Esophagus (tissue), 2 donors: Measurements from ENCODE around the gene WDR18. TPM values are rescaled to one million over a fixed set of nuclear protein-coding genes. Genes with fewer than 3 reads are reported as not detected.
"Not testable (repeated sequence)": the region's sequence is repeated elsewhere in the genome, so short reads cannot be mapped to it uniquely, and the experiment has no call there.

ENCODE experiments used
- H3K27ac ChIP-seq, 2 donors: one replicate each; pipeline ENCODE4 v1.5.1; 2013; ENCODE audit warnings: low read depth in 2 of 2, mild to moderate bottlenecking in 2 of 2, inconsistent platforms in 1 of 2, low read length in 1 of 2, moderate library complexity in 1 of 2
- H3K27me3 ChIP-seq, 2 donors: one replicate each; pipeline ENCODE4 v1.6.1; 2013; ENCODE audit warnings: low read length in 2 of 2, control low read depth in 1 of 2, mild to moderate bottlenecking in 1 of 2; ENCODE audit not compliant: insufficient read depth in 2 of 2, control insufficient read depth in 1 of 2
- H3K36me3 ChIP-seq, 2 donors: one replicate each; pipeline ENCODE4 v1.6.1; 2013; ENCODE audit warnings: low read length in 1 of 2; ENCODE audit not compliant: control insufficient read depth in 2 of 2, insufficient read depth in 2 of 2
- H3K4me1 ChIP-seq, 2 donors: one replicate each; pipeline ENCODE4 v1.6.1; 2013; ENCODE audit warnings: low read length in 1 of 2; ENCODE audit not compliant: control insufficient read depth in 2 of 2, insufficient read depth in 2 of 2
- H3K4me3 ChIP-seq, 2 donors: one replicate each; pipeline ENCODE4 v1.5.1; 2013; ENCODE audit warnings: low read length in 2 of 2, mild to moderate bottlenecking in 2 of 2, low read depth in 1 of 2, moderate library complexity in 1 of 2
- H3K9me3 ChIP-seq, 2 donors: one replicate each; pipeline ENCODE4 v1.6.1; 2013; ENCODE audit warnings: mild to moderate bottlenecking in 2 of 2, low read depth in 1 of 2, low read length in 1 of 2, moderate library complexity in 1 of 2; ENCODE audit not compliant: control insufficient read depth in 2 of 2, insufficient read depth in 1 of 2
- WGBS, 2 donors: extraction: QIAGEN DNeasy Blood & Tissue Kit; methylation state at CpG; one replicate each; pipeline ENCODE4 v1.1.7; 2013; 5-methylcytosine and 5-hydroxymethylcytosine counted together
- polyA plus RNA-seq, 2 donors: library from polyadenylated mRNA; stranded (reverse); fragments of 200-250 nt; gene quantifications; one replicate each; pipeline ENCODE4 v1.2.3, GENCODE V29; 2013
- donor health status: healthy with polysubstance abuse.
- donor health status: Bipolar disorder and iron deficiency.

The WDR18 gene
- polyA plus RNA-seq, 2 donors, result 36.2 to 44.8 TPM

DNA sequence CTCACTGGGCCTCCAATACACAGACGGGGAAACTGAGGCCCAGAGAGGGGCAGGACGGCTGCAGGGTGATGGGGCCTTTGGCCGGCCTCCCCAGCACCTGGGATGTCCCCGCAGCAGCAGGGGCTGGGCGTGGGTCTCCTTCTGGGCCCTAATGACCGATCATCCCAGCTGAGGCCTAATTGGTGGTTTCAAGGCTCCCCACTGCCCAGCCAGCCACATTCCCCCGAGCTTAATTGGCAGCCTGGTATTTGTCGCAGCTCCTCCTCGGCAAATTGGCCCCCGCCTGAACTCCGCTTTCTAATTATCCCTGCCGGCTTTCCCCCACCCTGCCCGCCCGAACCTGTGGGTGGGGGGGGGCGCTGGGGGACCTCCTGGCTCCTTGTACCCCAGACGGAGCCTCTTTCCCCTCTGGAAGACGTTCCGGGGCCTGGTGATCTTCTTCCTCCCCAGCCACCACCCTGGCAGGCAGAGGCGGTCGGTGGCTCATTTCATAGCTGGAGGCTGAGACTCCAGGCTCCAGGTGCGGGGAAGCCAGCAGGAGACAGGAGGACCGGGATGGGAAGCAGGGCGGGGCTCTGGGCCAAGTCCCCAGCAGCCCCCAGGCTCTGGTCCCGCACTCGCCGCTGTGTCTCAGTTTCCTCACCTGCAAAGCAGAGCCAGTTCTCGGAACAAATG is 27.2 kb upstream of the WDR18 start:
- 48 to 58% methylated on average over 27 of the region's 27 CpGs for WGBS, 2 donors

GRCh38 chr19:957578-957977 is 26.6 kb upstream of the WDR18 start:
- not testable (repeated sequence) for H3K27ac ChIP-seq, H3K4me3 ChIP-seq, H3K36me3 ChIP-seq, H3K4me1 ChIP-seq, H3K9me3 ChIP-seq, H3K27me3 ChIP-seq
- 92 to 93% methylated on average over 9 of the region's 9 CpGs for WGBS, 2 donors

More for the DNA sequence above, 27.2 kb upstream of the WDR18 start:
- Histone ChIP-seq H3K36me3 (peaks cover 0 to 6% of the 10 kb centered on the region in 2 donors), H3K4me3 (no peak overlapping the region), H3K9me3 (no peaks in the 10 kb centered on the region), H3K4me1 (peaks cover 0 to 8% of the 10 kb centered on the region in 2 donors), H3K27ac (no peak overlapping the region), H3K27me3 (no peaks in the 10 kb centered on the region)

DNA sequence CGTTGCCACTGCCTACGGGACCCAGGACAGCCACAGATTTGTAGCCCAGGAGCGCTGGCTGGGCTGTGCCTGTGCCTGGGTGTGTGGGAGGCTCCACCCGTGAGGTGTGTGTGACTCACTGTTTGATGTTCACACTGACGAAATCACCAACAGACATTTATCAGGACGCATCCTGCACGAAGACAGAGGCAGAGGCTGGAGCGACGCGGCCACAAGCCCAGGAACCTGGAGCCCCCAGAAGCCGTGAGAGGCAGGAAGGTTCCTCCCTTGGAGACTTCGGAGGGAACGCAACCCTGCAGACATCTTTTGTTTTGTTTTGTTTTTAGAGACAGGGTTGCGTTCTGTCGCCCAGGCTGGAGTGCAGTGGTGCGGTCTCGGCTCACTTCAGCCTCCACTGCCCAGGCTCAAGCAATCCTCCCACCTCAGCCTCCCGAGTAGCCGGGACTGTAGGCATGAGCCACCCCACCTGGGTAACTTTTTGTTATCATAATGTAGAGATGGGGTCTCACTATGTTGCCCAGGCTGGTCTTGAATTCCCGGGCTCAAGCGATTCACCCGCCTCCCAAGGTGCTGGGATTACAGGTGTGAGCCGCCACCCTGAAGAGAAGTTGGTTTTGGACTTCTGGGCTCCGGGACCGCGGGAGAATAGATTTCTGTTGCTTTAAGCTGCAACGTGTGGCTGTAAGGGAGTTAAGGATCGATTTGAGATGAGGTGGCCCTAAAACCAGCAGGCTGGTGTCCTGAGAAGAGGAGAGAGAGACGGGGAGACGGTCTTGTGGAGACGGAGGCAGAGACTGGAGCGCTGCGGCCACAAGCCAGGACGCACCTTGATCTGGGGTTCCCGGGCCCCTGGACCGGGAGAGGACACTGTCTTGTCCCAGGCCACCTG is 24.9 kb upstream of the WDR18 start:
- Histone ChIP-seq H3K27ac (no peak overlapping the region), H3K4me1 (no peaks in the 10 kb centered on the region), H3K9me3 (no peaks in the 10 kb centered on the region), H3K36me3 (peaks cover 0 to 9% of the 10 kb centered on the region in 2 donors), H3K4me3 (no peak overlapping the region), H3K27me3 (no peaks in the 10 kb centered on the region)
- 79 to 81% methylated on average over 36 of the region's 36 CpGs for WGBS, 2 donors

- Histone ChIP-seq H3K36me3 (peaks cover 0 to 12% of the 10 kb centered on the region in 2 donors), H3K4me1 (no peaks in the 10 kb centered on the region), H3K4me3 (no peak overlapping the region), H3K27ac (no peak overlapping the region), H3K9me3 (no peaks in the 10 kb centered on the region), H3K27me3 (no peaks in the 10 kb centered on the region)
- 68 to 69% methylated on average over 12 of the region's 12 CpGs for WGBS, 2 donors
These were observed 24.1 kb upstream of the WDR18 start for GRCh38 chr19:960020-960419.

DNA sequence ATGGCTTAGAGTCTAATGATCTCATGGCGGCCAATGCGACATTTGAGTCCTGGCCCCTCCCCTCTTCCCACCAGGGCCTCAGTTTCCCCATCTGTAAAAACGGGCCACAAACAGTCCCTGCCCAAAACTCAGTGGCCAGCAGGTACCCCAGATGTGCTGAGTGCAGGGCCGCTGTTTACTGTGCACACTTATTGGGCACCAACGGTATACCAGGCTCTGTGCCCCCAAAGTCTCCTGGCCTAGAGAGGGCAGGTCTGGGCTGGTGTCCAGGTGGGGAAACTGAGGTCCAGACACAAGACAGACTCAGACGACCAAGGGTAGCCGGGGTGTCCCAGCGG is 23.6 kb upstream of the WDR18 start:
- Histone ChIP-seq H3K9me3 (no peaks in the 10 kb centered on the region), H3K27me3 (no peaks in the 10 kb centered on the region), H3K4me3 (no peak overlapping the region), H3K36me3 (peaks cover 0 to 14% of the 10 kb centered on the region in 2 donors), H3K27ac (no peak overlapping the region), H3K4me1 (no peaks in the 10 kb centered on the region)
- 79 to 81% methylated on average over 8 of the region's 8 CpGs for WGBS, 2 donors

DNA sequence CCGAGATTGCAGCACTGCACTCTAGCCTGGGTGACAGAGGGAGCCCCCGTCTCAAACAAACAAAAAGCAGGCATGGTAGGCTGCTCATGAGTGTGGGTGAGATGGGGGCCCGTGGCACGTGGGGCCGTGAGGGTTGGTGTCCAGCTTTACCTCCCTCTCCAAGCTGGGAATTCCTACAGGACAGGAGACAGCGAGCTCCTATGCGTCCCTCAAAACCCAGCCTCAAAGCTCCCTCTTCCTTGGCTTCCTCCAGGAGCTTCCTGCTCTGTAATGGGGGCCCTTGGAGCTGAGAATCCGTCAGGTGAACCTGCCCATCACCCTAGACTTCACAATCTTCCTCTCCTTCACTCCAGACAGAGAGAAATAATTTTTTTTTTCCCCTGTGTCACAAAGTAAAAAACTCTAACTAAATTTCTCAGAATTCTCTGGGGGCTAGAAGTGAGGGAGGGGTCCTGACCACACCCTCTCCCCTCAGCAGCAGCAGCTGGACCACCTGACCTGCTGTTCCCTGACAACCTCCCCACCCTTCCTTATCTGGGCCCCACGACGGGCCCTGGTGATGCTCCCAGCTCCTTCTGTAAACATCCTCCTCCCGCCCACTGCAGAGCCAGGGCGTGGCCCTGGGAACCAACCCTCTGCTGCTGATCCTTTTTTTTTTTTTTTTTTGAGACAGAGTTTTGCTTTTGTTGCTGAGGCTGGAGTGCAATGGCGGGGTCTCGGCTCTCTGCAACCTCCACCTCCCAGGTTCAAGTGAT is 22.1 kb upstream of the WDR18 start:
- Histone ChIP-seq H3K4me1 (no peaks in the 10 kb centered on the region), H3K36me3 (peaks cover 0 to 19% of the 10 kb centered on the region in 2 donors), H3K27ac (no peak overlapping the region), H3K4me3 (no peak overlapping the region), H3K27me3 (no peaks in the 10 kb centered on the region), H3K9me3 (peaks cover 0 to 4% of the 10 kb centered on the region in 2 donors)
- WGBS, 2 donors, result 67 to 68% methylated on average over 14 of the region's 14 CpGs

DNA sequence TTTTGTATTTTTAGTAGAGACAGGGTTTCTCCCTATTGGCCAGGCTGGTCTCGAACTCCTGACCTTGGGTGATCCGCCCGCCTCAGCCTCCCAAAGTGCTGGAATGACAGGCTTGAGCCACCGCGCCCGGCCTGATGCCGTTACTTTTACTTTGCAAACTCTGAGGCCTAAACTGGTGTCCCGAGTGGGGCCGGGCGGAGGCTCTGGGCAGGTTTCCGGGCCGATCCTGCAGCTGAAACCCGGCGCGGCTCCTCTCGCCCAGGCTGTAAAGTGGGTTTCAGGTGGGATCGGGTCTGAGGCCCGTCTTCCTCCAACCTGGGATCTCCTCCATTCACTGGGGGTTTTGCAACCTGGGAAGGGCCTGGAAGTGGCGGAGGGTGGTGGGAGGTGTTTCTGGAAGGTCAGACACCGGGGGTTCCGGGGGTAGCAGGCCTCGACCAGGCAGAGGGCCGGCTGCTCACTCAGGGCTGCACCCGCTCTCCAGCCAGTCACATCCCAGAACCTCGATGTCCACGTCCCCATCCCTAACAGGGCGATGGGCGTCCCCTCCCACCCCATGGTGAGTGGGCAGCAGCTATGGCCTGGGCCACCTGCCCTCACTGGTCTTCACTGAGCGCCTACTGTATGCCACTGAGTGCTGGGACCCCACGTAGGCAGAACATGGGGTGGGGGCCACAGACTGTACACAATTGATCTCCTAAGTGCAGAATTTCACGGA is 21.3 kb upstream of the WDR18 start:
- Histone ChIP-seq H3K27ac (no peak overlapping the region), H3K4me3 (no peak overlapping the region), H3K4me1 (no peaks in the 10 kb centered on the region), H3K9me3 (peaks cover 0 to 4% of the 10 kb centered on the region in 2 donors), H3K36me3 (peaks cover 0 to 21% of the 10 kb centered on the region in 2 donors), H3K27me3 (no peaks in the 10 kb centered on the region)
- 86 to 89% methylated on average over 29 to 31 of the region's 31 CpGs for WGBS, 2 donors

DNA sequence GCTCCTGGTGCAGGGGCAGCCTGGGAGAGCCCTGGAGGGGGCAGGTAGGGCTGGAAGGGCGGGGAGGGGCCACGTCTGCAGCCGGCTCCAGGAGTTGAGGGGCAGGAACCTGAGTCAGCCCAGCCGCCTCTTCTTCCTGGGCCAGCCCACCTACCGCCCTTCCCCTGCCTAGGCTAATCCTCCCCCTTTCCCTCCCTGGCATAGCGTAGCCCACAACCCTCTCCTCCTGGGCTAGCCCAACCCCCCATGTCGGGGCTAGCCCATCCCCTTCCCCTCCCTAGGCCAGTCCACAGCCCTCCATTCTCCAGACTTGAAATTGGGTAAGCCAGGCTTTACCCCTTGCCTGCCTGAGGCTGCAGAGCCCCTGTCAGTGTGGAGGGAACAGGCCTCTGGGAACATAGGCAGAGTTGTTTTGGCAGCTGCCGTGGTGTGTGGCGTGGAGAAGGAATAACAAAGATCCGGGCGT is 20.6 kb upstream of the WDR18 start:
- no peaks in the 10 kb centered on the region for H3K27me3 ChIP-seq
- peaks cover 0 to 4% of the 10 kb centered on the region in 2 donors for H3K9me3 ChIP-seq
- WGBS, 2 donors, result 83 to 84% methylated on average over 10 to 11 of the region's 11 CpGs
- no peak overlapping the region for H3K27ac ChIP-seq
- H3K4me3 ChIP-seq, result no peak overlapping the region
- peaks cover 0 to 24% of the 10 kb centered on the region in 2 donors for H3K36me3 ChIP-seq
- no peaks in the 10 kb centered on the region for H3K4me1 ChIP-seq

DNA sequence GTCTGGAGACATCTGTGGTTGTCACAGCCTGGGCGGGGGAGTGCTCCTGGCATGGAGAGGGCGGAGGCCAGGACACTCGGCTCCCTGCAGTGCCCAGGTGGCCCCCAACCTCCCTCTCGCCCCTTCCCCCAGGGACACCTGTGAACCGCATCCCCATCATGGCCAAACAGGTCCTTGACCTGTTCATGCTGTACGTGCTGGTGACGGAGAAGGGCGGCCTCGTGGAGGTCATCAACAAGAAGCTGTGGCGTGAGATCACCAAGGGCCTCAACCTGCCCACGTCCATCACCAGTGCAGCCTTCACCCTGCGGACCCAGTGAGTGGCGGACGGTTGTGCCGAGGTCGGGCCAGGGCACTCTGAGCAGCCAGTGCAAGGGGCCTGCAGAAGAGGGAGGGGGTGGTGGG is 20.0 kb upstream of the WDR18 start:
- H3K36me3 ChIP-seq, result peaks cover 0 to 25% of the 10 kb centered on the region in 2 donors
- H3K27me3 ChIP-seq, result no peaks in the 10 kb centered on the region
- H3K9me3 ChIP-seq, result peaks cover 0 to 4% of the 10 kb centered on the region in 2 donors
- no peak overlapping the region for H3K27ac ChIP-seq
- no peak overlapping the region for H3K4me3 ChIP-seq
- H3K4me1 ChIP-seq, result no peaks in the 10 kb centered on the region
- 96 to 98% methylated on average over 16 of the region's 16 CpGs for WGBS, 2 donors
